Cortex of kidney (tissue), 1 donor: ENCODE results near the gene TNFRSF6B.
"Not testable (repeated sequence)": the region's sequence is repeated elsewhere in the genome, so short reads cannot be mapped to it uniquely, and the experiment has no call there.

ENCODE experiments used
- DNase-seq: peaks from one replicate; lab custom pipeline; 2025; lab: John Stamatoyannopoulos, UW

Gene TNFRSF6B, protein sequence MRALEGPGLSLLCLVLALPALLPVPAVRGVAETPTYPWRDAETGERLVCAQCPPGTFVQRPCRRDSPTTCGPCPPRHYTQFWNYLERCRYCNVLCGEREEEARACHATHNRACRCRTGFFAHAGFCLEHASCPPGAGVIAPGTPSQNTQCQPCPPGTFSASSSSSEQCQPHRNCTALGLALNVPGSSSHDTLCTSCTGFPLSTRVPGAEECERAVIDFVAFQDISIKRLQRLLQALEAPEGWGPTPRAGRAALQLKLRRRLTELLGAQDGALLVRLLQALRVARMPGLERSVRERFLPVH

DNA sequence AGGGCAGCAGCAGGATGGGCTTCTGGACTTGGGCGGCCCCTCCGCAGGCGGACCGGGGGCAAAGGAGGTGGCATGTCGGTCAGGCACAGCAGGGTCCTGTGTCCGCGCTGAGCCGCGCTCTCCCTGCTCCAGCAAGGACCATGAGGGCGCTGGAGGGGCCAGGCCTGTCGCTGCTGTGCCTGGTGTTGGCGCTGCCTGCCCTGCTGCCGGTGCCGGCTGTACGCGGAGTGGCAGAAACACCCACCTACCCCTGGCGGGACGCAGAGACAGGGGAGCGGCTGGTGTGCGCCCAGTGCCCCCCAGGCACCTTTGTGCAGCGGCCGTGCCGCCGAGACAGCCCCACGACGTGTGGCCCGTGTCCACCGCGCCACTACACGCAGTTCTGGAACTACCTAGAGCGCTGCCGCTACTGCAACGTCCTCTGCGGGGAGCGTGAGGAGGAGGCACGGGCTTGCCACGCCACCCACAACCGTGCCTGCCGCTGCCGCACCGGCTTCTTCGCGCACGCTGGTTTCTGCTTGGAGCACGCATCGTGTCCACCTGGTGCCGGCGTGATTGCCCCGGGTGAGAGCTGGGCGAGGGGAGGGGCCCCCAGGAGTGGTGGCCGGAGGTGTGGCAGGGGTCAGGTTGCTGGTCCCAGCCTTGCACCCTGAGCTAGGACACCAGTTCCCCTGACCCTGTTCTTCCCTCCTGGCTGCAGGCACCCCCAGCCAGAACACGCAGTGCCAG, at the start of gene TNFRSF6B:
TSS of gene TNFRSF6B (plus strand) at position 25 of the 729 bp plus-strand sequence. CDS start at position 141, 116 bp downstream.
- DNase-seq = no peak

- no peak for DNase-seq
Measured at GRCh38 chr20:63648190-63648589, 48.3 kb upstream of the TNFRSF6B start.

DNA sequence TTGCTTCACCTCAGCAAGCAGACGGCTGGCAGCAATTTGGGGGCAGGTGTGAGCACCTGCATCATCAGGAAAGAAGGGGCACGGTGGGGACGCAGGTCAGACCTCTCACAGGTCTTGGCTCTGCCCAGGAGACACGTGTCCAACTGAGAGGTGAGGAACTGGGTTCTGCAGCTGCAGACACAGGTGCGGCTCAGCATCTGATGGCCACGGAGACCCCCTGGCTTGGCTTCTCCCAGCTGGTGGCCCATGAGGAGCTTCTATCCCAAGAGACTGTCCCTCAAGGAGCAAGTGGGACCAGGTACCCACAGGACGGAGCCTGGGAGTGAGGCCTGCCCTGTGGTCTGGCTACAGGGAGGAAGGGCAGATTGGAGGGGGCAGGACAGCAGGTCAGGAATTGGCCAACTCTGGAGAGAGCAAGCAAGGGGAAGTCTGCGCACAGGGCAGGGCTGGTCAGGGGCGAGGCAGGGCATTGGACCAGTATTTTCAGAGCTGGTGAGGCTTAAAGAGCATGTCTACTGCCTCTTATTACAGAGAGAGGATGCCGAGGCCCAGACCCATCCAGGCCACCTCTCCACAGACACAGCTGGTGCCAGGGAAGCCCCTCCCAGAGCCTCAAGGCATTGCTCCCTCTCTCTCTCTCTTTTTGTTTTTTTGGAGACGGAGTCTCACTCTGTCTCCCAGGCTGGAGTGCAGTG, 47.4 kb upstream of the TNFRSF6B start:
- DNase-seq = no peak

GRCh38 chr20:63650486-63650885, 46.0 kb upstream of the TNFRSF6B start:
- not testable (repeated sequence) for DNase-seq

DNA sequence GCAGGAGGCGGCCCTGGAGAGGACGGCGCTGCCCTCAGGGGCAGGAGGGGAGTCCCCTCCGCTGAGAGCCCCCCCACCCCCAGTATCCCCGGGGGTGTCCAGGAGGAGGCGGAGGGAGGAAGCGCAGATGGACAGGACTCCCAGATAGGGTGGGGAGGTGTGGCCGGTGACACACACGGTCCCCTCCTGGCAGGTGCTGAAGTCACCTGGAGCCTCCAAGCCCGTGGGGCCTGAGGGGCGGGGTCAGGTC, 44.6 kb upstream of the TNFRSF6B start:
- DNase-seq = no peak

- no peak for DNase-seq
Measured at GRCh38 chr20:63652192-63652980, 44.1 kb upstream of the TNFRSF6B start.

- no peak for DNase-seq
Measured at GRCh38 chr20:63653041-63653973, 43.1 kb upstream of the TNFRSF6B start, which contains the start of gene STMN3. TSS of gene STMN3 (minus strand) at chr20:63653424. CDS start at chr20:63653345, 79 bp downstream.

DNA sequence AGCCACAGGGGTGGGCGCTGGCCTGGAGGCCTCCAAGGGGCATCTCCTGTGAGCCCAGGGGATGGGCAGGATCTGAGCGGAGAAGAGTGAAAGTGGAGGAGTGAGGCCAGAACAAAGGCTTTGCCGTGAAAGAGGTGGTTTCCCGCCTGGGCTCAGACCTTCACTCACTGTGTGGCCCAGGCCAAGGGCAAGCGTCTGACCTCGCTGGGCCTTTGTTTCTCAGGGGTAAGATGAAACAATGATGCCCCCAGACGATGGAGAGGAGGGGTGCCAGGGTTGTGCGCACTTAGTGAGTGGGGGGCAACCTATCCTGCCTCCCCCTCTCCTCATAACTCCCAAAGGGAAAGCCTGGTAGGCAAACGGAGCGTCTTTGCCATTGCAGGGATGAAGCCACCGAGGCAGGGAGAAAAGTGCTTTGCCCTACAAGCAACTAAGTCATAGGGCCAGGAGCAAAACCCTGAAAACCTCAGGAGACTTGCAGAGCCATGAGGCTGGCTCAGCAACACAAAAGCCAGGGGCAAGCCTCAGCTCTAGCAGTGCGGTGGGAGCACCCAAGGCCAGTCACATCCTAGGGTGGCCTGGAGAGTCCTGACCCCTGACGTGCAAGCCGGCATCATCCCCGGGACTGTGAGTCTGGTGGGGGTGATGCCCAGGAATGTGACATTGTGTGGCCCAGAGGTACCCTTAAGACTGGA, 42.3 kb upstream of the TNFRSF6B start:
- no peak for DNase-seq

GRCh38 chr20:63655249-63655648, 41.2 kb upstream of the TNFRSF6B start:
- DNase-seq = no peak

DNA sequence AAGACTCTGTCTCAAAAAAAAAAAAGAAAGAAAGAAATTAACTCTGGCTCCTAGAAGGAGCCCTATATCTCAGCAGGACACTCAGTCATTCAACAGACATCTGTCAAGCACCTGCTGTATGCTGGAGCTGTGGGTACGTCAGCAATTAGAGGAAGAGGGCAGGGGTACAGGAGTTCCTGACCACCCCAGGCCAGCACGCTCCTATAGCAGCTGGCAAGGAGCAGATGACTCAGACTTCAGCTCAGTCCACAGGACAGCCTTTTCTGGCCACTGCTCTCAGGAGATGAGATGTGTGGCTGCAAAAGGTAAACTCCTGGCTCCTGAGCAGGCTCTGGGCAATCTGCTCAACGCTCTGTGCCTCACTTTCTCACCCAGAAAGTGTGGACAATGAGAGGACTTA, 40.0 kb upstream of the TNFRSF6B start:
- DNase-seq = no peak

- DNase-seq = no peak
Measured at GRCh38 chr20:63657260-63657936, 39.1 kb upstream of the TNFRSF6B start.

DNA sequence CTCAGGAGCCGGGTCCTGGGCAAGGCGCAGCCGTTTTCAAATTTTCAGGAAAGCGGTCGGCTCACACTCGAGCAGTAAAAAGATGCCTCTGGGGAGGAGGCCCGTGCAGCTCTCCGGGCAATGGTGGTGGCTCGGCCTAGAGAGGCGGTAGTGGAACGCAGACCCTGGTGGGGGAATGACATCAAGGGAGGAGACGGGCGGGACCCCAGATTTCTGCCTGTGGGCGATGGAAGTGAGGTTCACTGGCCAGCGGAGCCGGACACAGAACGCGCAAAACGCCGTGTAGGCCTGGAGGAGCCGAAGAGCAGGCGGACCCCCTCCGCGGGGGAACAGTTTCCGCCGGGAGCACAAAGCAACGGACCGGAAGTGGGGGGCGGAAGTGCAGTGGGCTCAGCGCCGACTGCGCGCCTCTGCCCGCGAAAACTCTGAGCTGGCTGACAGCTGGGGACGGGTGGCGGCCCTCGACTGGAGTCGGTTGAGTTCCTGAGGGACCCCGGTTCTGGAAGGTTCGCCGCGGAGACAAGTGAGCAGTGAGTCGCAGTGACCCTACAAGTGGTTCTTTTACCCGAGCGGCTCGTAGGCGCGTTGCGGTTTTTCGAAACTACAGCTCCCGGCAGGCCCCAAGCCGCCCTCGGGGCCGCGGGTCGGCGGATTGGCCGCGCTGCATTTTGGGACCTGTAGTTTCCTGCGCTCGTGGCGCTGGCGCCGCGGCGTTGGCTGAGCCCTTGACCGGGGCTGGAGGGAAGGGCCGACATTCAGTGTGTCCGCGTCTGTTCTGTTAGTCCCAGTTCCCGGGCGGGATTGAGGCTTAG, 38.3 kb upstream of the TNFRSF6B start, which contains the start of gene RTEL1:
TSS of gene RTEL1 (plus strand) at position 376 of the 812 bp plus-strand sequence. CDS start 1,091 bp downstream, outside the sequence.
- DNase-seq = no peak

DNA sequence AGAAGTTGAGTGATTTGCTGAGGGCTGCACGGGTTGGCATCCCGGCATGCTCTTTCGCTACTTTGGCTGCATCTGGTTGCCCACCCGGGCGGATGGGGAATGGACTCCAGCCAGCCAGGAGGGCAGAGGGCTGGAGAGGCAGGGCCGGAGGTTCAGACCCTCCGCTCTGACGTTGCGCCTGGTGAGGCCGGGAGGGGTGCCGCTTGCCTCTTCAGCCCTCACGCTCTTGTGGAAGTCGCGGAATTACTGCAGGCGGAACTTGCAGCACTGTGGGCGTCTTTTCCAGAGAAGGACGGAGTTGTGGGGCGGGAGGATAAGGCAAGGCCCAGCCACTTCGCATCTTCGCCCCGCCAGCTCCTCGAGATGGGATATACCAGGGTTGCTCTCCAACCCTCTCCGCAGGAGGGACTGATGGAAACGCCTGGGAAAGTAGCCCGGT, 37.7 kb upstream of the TNFRSF6B start:
- DNase-seq = no peak

- DNase-seq = no peak
Measured at GRCh38 chr20:63659370-63659769, 37.1 kb upstream of the TNFRSF6B start.

GRCh38 chr20:63660174-63660573, 36.3 kb upstream of the TNFRSF6B start:
- DNase-seq = not testable (repeated sequence)

GRCh38 chr20:63660622-63661021, 35.8 kb upstream of the TNFRSF6B start:
- no peak for DNase-seq

DNA sequence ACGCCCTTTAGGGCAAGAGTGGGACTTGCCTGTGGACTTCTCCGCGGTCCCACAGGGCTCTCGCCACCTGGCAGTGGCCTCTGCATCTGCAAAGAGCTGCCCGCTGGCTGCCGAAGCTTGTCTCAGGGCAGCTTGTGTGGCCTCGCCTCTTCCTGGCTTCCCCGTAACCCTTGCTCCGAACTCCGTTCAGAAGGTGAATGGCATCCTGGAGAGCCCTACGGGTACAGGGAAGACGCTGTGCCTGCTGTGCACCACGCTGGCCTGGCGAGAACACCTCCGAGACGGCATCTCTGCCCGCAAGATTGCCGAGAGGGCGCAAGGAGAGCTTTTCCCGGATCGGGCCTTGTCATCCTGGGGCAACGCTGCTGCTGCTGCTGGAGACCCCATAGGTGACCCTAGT, 35.3 kb upstream of the TNFRSF6B start:
- DNase-seq = no peak

DNA sequence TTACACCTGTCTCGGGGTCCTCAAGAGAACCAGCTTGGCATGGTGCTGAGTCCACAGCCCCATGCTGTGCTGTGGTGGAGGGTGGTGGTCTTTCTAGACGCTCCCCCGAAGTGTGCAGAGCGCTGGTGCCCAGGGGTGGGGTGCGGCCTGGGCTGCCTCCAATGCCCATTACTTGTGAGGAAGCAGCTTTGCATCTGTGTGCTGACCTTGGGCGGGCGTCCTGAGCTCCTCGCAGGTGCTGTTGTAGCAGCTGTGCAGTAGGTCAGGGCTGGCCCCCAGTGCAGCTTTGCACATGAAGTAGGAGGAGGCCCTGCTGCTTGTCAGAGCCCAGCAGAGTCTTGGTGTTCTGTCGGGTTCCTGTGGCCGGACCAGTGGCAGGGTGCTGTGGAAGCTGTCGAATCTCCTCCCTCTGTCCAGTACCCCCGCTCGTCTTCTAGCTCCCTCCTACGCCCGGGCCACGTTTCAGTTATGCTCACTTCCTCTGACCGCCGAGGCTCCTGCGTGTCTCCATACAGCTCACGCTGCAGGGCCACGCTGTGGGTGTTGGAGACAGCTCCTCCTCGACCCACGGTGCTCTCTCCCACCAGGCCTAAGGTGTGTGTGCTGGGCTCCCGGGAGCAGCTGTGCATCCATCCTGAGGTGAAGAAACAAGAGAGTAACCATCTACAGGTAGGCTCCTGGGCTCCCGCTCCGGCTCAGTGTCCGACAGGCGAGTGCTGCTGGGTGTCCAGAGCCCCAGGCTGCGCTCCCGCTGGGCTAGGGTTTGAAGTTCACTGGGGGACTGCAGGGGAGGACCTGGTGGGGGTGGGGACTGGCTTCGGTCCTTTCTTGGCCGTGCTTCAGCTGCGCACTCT, 34.3 kb upstream of the TNFRSF6B start:
- no peak for DNase-seq
